IMR-90 (cell line): ENCODE measurements around the gene RBM28. TPM values are rescaled to one million over a fixed set of nuclear protein-coding genes. Genes with fewer than 3 reads are reported as not detected.

ENCODE experiments used
- ATAC-seq: fragments of 200-7000 bp; cut with Tn5 transposase; 2 replicates; pipeline ENCODE4 v1.9.1; 2020; ENCODE audit warnings: low read depth, mild to moderate bottlenecking, moderate library complexity
- BruUV-seq: library from RNA; stranded (reverse); fragments of 400-500 nt; replicated peaks from 2 replicates; lab custom pipeline; 2021; lab: Mats Ljungman, UMichigan
- CTCF ChIA-PET: fragments of 300-600 bp; formaldehyde crosslinking; extraction: SDS; loops from one replicate; lab custom pipeline; 2021; ENCODE audit warnings: antibody characterized with exemption; lab: Yijun Ruan, JAX
- POLR2A ChIA-PET: fragments of 300-600 bp; sonication (Branson Sonifier 250); formaldehyde crosslinking; loops from one replicate; lab custom pipeline; 2022; ENCODE audit warnings: antibody characterized with exemption; ENCODE audit not compliant: unreplicated experiment; lab: Charles Lee
- DNase-seq: peaks from one replicate; pipeline ENCODE4 v3.0.0; 2013
- H2AFZ ChIP-seq: replicated peaks from 2 replicates; pipeline ENCODE3; 2013; ENCODE audit warnings: low read length, mild to moderate bottlenecking; ENCODE audit not compliant: poor library complexity
- H2AK5ac ChIP-seq: 2 replicates; pipeline ENCODE4 v1.6.1; 2013; ENCODE audit warnings: low read depth, low read length, inconsistent platforms
- H2AK9ac ChIP-seq: replicated peaks from 2 replicates; pipeline ENCODE3; 2013; ENCODE audit warnings: mild to moderate bottlenecking, low read depth, low read length, moderate library complexity; ENCODE audit not compliant: poor library complexity
- H2BK120ac ChIP-seq: 2 replicates; pipeline ENCODE4 v1.6.1; 2013; ENCODE audit warnings: low read depth, low read length, inconsistent platforms
- H2BK15ac ChIP-seq: 3 replicates; pipeline ENCODE4 v1.6.1; 2013; ENCODE audit warnings: low read depth, low read length, inconsistent platforms
- H2BK20ac ChIP-seq: 2 replicates; pipeline ENCODE4 v1.6.1; 2013; ENCODE audit warnings: low read depth, mild to moderate bottlenecking, inconsistent platforms, low read length, moderate library complexity
- H2BK5ac ChIP-seq: 2 replicates; pipeline ENCODE4 v1.6.1; 2013; ENCODE audit warnings: mild to moderate bottlenecking, low read depth, low read length, inconsistent platforms; ENCODE audit not compliant: poor library complexity, severe bottlenecking
- H3K14ac ChIP-seq: replicated peaks from 2 replicates; pipeline ENCODE4 v1.6.1; 2013; ENCODE audit warnings: low read depth, low read length, inconsistent platforms
- H3K18ac ChIP-seq: 2 replicates; pipeline ENCODE4 v1.6.1; 2013; ENCODE audit warnings: low read depth, low read length, control low read depth
- H3K23ac ChIP-seq: 2 replicates; pipeline ENCODE4 v1.6.1; 2013; ENCODE audit warnings: low read depth, low read length, inconsistent platforms
- H3K27ac ChIP-seq: 2 replicates; pipeline ENCODE4 v1.5.1; 2013; ENCODE audit warnings: mild to moderate bottlenecking, control low read depth, low read length; ENCODE audit not compliant: insufficient read depth
- H3K27me3 ChIP-seq: 2 replicates; pipeline ENCODE4 v1.6.1; 2013; ENCODE audit warnings: low read length; ENCODE audit not compliant: control insufficient read depth, insufficient read depth
- H3K36me3 ChIP-seq: 2 replicates; pipeline ENCODE4 v1.6.1; 2013; ENCODE audit warnings: low read length, mixed read lengths; ENCODE audit not compliant: control insufficient read depth, insufficient read depth
- H3K4ac ChIP-seq: 2 replicates; pipeline ENCODE4 v1.6.1; 2013; ENCODE audit warnings: low read depth, low read length, inconsistent platforms
- H3K4me1 ChIP-seq: 2 replicates; pipeline ENCODE4 v1.6.1; 2013; ENCODE audit warnings: low read length, mixed read lengths; ENCODE audit not compliant: control insufficient read depth, insufficient read depth
- H3K4me2 ChIP-seq: 2 replicates; pipeline ENCODE4 v1.6.1; 2013; ENCODE audit warnings: low read depth, mild to moderate bottlenecking, control low read depth, low read length, moderate library complexity
- H3K4me3 ChIP-seq: 2 replicates; pipeline ENCODE4 v1.5.1; 2013; ENCODE audit warnings: low read depth, mild to moderate bottlenecking, control low read depth, low read length, moderate library complexity; ENCODE audit not compliant: insufficient read depth
- H3K56ac ChIP-seq: 2 replicates; pipeline ENCODE4 v1.6.1; 2013; ENCODE audit warnings: low read length, inconsistent platforms; ENCODE audit not compliant: insufficient read depth; ENCODE audit errors: extremely low read depth
- H3K79me1 ChIP-seq, 2 experiments: 2 replicates each; pipeline ENCODE4 v1.6.1; 2013; ENCODE audit warnings: low read length in 2 of 2, inconsistent platforms in 1 of 2, low read depth in 1 of 2
- H3K9ac ChIP-seq: 2 replicates; pipeline ENCODE4 v1.6.1; 2013; ENCODE audit warnings: low read depth, low read length, control low read depth
- H3K9me1 ChIP-seq: 2 replicates; pipeline ENCODE4 v1.6.1; 2013; ENCODE audit warnings: low read length, inconsistent platforms; ENCODE audit not compliant: insufficient read depth
- H3K9me3 ChIP-seq: 2 replicates; pipeline ENCODE4 v1.6.1; 2013; ENCODE audit warnings: low read length; ENCODE audit not compliant: control insufficient read depth, insufficient read depth
- H4K20me1 ChIP-seq: 2 replicates; pipeline ENCODE4 v1.6.1; 2013; ENCODE audit warnings: low read length, inconsistent platforms; ENCODE audit not compliant: insufficient read depth
- H4K5ac ChIP-seq: 2 replicates; pipeline ENCODE4 v1.6.1; 2013; ENCODE audit warnings: mild to moderate bottlenecking, low read depth, low read length, control low read depth
- H4K8ac ChIP-seq, 2 experiments: 2 replicates each; pipeline ENCODE4 v1.6.1; 2013; ENCODE audit warnings: low read depth in 2 of 2, low read length in 2 of 2, control low read depth in 1 of 2, inconsistent platforms in 1 of 2
- H4K91ac ChIP-seq: 2 replicates; pipeline ENCODE4 v1.6.1; 2013; ENCODE audit warnings: low read depth, low read length, inconsistent platforms; ENCODE audit not compliant: insufficient read depth
- CEBPB ChIP-seq: IDR thresholded peaks from 2 replicates; pipeline ENCODE4 v1.6.1; 2012; ENCODE audit warnings: low read depth, low read length, improper control_type of control experiment
- MAZ ChIP-seq: IDR thresholded peaks from 2 replicates; pipeline ENCODE4 v1.6.1; 2012; ENCODE audit warnings: low read depth, mild to moderate bottlenecking, low read length, improper control_type of control experiment, moderate library complexity, borderline replicate concordance
- RAD21 ChIP-seq: IDR thresholded peaks from 2 replicates; pipeline ENCODE4 v1.6.1; 2012; ENCODE audit warnings: low read length, improper control_type of control experiment
- RCOR1 ChIP-seq: IDR thresholded peaks from 2 replicates; pipeline ENCODE4 v1.6.1; 2012; ENCODE audit warnings: mild to moderate bottlenecking, low read length, improper control_type of control experiment; ENCODE audit not compliant: insufficient replicate concordance
- RFX5 ChIP-seq: IDR thresholded peaks from 2 replicates; pipeline ENCODE4 v1.8.0; 2012; ENCODE audit warnings: low read depth, mild to moderate bottlenecking, low read length, moderate library complexity
- SMC3 ChIP-seq: fragments of 150-350 bp; IDR thresholded peaks from 2 replicates; pipeline ENCODE4 v1.6.1; 2016; ENCODE audit warnings: low read depth, mild to moderate bottlenecking, antibody characterized with exemption, low read length, moderate library complexity
- WGBS, 2 experiments: methylation state at CpG; one replicate each; pipeline versions ENCODE4 v1.1.5 to v1.1.7; 2013; ENCODE audit warnings: missing lambda C conversion rate in 2 of 2; ENCODE audit not compliant: insufficient read length in 1 of 2; ENCODE audit errors: extremely low coverage in 2 of 2; 5-methylcytosine and 5-hydroxymethylcytosine counted together
- dilution Hi-C: fragments of 300-500 bp; cut with HindIII; formaldehyde crosslinking; loops from one replicate; pipeline ENCODE4 v1.14.3; 2018; ENCODE audit warnings: low sequenced_read_pairs; ENCODE audit not compliant: unreplicated experiment
- in situ Hi-C: fragments of 300-500 bp; cut with MboI; formaldehyde crosslinking; loops from 3 replicates; pipeline ENCODE4 v1.14.3; 2019; ENCODE audit warnings: low sequenced_read_pairs, inconsistent platforms, mixed read lengths
- intact Hi-C: fragments of 100-400 bp; cut with micrococcal nuclease; formaldehyde crosslinking; loops from 2 replicates; pipeline ENCODE4 v1.10.0; 2022
- polyA plus RNA-seq, 3 experiments: library from polyadenylated mRNA; depleted of rRNA; stranded (reverse); fragments of >200 nt; gene quantifications; 2 replicates each; pipeline ENCODE4 v1.2.3, GENCODE V29; 2012; ENCODE audit warnings: low replicate concordance in 1 of 3
- total RNA-seq: library from RNA; depleted of rRNA; stranded (reverse); fragments of >200 nt; gene quantifications from 2 replicates; pipeline ENCODE4 v1.2.3, GENCODE V29; 2012
- TF ChIP-seq, protein P1 (sequence below): conservative IDR thresholded peaks from 2 replicates; pipeline ENCODE4 v1.5.1; 2012; ENCODE audit warnings: mild to moderate bottlenecking, low read depth, low read length, improper control_type of control experiment

Gene RBM28
- total and polyA plus RNA-seq, 2 of the 4 experiments (the other 2 are of a cell fraction), result 12.4 to 20.4 TPM

DNA sequence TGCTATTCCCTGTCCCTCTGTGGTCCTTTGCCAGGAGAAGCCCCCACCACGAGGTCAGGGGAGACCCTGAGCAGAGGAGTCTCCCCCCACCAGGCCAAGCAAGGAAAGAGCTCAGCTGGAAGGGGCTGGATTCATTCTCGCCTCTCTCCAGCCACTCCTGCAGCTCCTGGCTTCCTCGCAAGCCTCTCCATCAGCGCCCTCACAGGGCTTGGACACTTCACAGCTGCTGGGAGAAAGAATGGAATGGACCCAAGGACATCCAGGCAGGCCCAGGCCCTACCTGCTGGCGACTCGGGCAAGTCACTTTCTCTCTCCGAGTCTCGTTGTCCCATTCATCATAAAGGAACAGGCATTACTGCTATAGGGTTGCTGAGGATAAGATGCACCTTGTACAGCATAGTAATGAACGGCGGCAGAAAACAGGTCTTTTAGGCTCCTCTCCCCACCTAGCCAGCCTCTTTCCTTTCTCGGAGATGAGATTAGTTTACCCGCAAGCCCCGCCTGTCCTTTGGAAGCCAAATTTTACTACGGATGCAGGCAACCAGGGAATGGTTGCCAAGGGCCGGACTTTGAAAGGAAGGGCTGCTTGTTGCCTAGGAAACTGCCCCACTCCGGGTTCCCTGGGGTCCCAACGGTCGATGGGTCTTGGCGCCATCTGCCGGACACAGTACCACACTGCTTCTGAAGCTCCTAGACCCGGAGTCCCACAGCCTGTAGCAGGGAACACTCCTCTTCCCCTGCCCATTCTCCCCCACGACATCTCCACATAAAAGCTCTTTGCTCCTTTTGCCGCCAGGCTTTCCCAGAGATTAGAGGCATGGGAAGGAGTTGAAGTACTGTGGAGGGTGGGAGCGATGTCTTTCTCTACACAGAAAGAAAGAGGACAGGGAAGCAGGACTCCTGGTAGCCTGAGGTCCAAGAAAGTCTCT lies 43.8 kb upstream of the RBM28 start:
- dilution Hi-C loops (no loop called here), intact Hi-C loops (loop anchor here (1.0 kb wide), 1 partner anchor 40 kb away; no protein-coding TSS in a partner anchor), in situ Hi-C loops (no loop called here)
- no peaks in the 10 kb centered on the region for H3K9me3 ChIP-seq
- H2BK120ac ChIP-seq, result no peak overlapping the region
- H3K4me3 ChIP-seq, result no peak overlapping the region
- H4K8ac ChIP-seq, result no peak overlapping the region
- POLR2A ChIA-PET, result interaction anchor here (1.0 kb wide), 1 partner anchor 40 kb away, joined by 4 read pairs; no protein-coding TSS in a partner anchor
- no peak overlapping the region for H3K27ac ChIP-seq
- no peak overlapping the region for H4K91ac ChIP-seq
- BruUV-seq, result no TSS peak
- H3K9ac ChIP-seq, result no peak overlapping the region
- no peak overlapping the region for H2BK15ac ChIP-seq
- CTCF ChIA-PET, result interaction anchor here (0.6 to 3.8 kb wide), 10 partner anchors 10 to 74 kb away, joined by 3 to 66 read pairs (median 3); partner anchors contain the start of genes IMPDH1 and RBM28
- H3K18ac ChIP-seq, result no peak overlapping the region
- 60% methylated on average over 4 of the region's 24 CpGs; no CpG with 5 or more reads in 1 of the 2 experiments for whole genome bisulfite sequencing, 2 experiments
- H4K20me1 ChIP-seq, result peaks cover 9% of the 10 kb centered on the region; the same call in 1 of the 2 replicates
- no peak overlapping the region for H4K5ac ChIP-seq
- H3K36me3 ChIP-seq, result peaks cover 7% of the 10 kb centered on the region; the same call in 1 of the 2 replicates
- ATAC-seq (peak; percentile 95), DNase-seq (peak; percentile 57)
- no peaks in the 10 kb centered on the region for H3K4me1 ChIP-seq
- H3K56ac ChIP-seq, result no peak overlapping the region
- H2AK5ac ChIP-seq, result no peak overlapping the region
- no peaks in the 10 kb centered on the region for H3K9me1 ChIP-seq
- peak overlapping the region; percentile 67 for H2AFZ ChIP-seq
- H3K79me1 ChIP-seq, result no peaks in the 10 kb centered on the region
- H3K23ac ChIP-seq, result no peak overlapping the region
- H3K27me3 ChIP-seq, result peaks cover 34% of the 10 kb centered on the region
- H2BK5ac ChIP-seq, result no peak overlapping the region
- no peak overlapping the region for H2BK20ac ChIP-seq
- no peak overlapping the region for H3K14ac ChIP-seq
- no peak overlapping the region for H3K4ac ChIP-seq
- H3K4me2 ChIP-seq, result no peak overlapping the region; the same call in 1 of the 2 replicates
- TF ChIP-seq, protein P1, sequence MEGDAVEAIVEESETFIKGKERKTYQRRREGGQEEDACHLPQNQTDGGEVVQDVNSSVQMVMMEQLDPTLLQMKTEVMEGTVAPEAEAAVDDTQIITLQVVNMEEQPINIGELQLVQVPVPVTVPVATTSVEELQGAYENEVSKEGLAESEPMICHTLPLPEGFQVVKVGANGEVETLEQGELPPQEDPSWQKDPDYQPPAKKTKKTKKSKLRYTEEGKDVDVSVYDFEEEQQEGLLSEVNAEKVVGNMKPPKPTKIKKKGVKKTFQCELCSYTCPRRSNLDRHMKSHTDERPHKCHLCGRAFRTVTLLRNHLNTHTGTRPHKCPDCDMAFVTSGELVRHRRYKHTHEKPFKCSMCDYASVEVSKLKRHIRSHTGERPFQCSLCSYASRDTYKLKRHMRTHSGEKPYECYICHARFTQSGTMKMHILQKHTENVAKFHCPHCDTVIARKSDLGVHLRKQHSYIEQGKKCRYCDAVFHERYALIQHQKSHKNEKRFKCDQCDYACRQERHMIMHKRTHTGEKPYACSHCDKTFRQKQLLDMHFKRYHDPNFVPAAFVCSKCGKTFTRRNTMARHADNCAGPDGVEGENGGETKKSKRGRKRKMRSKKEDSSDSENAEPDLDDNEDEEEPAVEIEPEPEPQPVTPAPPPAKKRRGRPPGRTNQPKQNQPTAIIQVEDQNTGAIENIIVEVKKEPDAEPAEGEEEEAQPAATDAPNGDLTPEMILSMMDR, result peak; percentile 91
- TF ChIP-seq SMC3 (peak; percentile 93), RCOR1 (no peak), MAZ (peak; percentile 37; the same call in 1 of the 2 replicates), CEBPB (no peak), RAD21 (peak; percentile 83), RFX5 (peak; percentile 55; the same call in 1 of the 2 replicates)
- peak overlapping the region; percentile 79 for H2AK9ac ChIP-seq
